SU-DHL-6 (cell line): ENCODE data around the gene HOXA10.

Experiments used
- CTCF ChIP-seq: fragments of 200-600 bp; sonication (generic); IDR thresholded peaks from one replicate; pipeline ENCODE4 v1.5.1; 2017; ENCODE audit warnings: antibody characterized with exemption, mild to moderate bottlenecking, low read length, moderate library complexity; ENCODE audit not compliant: insufficient read depth, poor library complexity, severe bottlenecking
- EZH2phosphoT487 ChIP-seq: fragments of 200-600 bp; sonication (generic), shearing (Covaris generic); conservative IDR thresholded peaks from 2 replicates; pipeline ENCODE4 v1.6.1; 2018; ENCODE audit warnings: mild to moderate bottlenecking, antibody characterized with exemption, low read length, moderate library complexity, mixed read lengths

DNA sequence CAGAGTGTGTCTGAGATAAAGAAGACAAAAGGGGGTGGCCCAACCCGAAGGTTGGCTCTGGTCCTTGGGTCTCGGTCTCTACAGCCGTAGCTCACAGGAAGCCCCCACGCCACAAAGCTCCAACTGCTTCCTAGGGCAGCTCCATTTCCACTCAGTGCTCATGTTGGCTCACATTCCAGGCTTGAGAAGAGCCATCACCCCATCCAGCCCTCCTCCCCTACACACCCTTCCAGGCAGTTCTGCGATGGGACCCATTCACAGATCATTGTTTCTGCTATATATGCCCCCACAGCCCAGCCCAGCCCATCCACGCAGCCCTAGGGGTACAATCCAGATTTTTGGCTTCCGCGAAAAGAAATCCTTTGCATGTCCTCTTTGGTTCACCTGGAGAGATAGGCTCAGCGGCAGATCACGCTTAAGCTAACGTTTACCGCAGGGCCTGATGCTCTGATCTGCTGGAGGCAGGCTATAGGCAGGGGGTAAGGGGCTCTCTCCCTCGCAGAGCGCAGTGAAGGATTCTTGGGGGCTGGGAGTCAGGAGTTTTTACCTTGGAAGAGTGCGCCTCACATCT, 17.1 kb upstream of the HOXA10 start:
- TF ChIP-seq CTCF = no peak
- TF ChIP-seq EZH2phosphoT487 = no peak
